Erythroblast (primary cell): Measurements from ENCODE around the gene KRTAP5-4.

Experiments used
- GATA1 ChIP-seq: IDR thresholded peaks from 2 replicates; pipeline ENCODE4 v1.6.1; 2011; ENCODE audit warnings: low read depth, mild to moderate bottlenecking, control low read depth, low read length, moderate library complexity
- POLR2A ChIP-seq: IDR thresholded peaks from 2 replicates; pipeline ENCODE4 v1.6.1; 2011; ENCODE audit warnings: mild to moderate bottlenecking, low read length

- TF ChIP-seq POLR2A (no peak), GATA1 (no peak)
Measured at GRCh38 chr11:1618231-1618630, 3.7 kb downstream of the KRTAP5-4 start.
